Spleen (tissue), 11 donors: ENCODE measurements around the gene HYAL1. TPM values are rescaled to one million over a fixed set of nuclear protein-coding genes. Genes with fewer than 3 reads are reported as not detected.

Source experiments
- DNase-seq: peaks from one replicate; pipeline ENCODE4 v3.0.0-alpha.2; 2020
- H3K27ac ChIP-seq, 8 donors: fragments of 200-600 bp; sonication (generic) in 7 of 8; 1 replicate in 4 of 8; 2 replicates in 4 of 8; pipeline versions ENCODE4 v1.5.0 to v1.8.0; 2016 to 2021; ENCODE audit warnings: inconsistent platforms in 4 of 8, mild to moderate bottlenecking in 4 of 8, moderate library complexity in 1 of 8
- H3K27me3 ChIP-seq, 7 donors: fragments of 200-600 bp; sonication (generic) in 6 of 7; replicated peaks in 1 of 7; 1 replicate in 4 of 7; 2 replicates in 3 of 7; pipeline versions ENCODE4 v1.5.0 to v1.8.0; 2016 to 2021; ENCODE audit warnings: inconsistent platforms in 3 of 7, mild to moderate bottlenecking in 1 of 7
- H3K36me3 ChIP-seq, 6 donors: fragments of 200-600 bp; sonication (generic) in 5 of 6; 1 replicate in 4 of 6; 2 replicates in 2 of 6; pipeline versions ENCODE4 v1.5.0 to v1.8.0; 2016 to 2021; ENCODE audit warnings: inconsistent platforms in 2 of 6
- H3K4me1 ChIP-seq, 6 donors: fragments of 200-600 bp; sonication (generic) in 5 of 6; 1 replicate in 3 of 6; 2 replicates in 3 of 6; pipeline versions ENCODE4 v1.5.0 to v1.8.0; 2016 to 2021; ENCODE audit warnings: inconsistent platforms in 3 of 6
- H3K4me3 ChIP-seq, 8 donors: fragments of 200-600 bp; sonication (generic) in 7 of 8; 1 replicate in 4 of 8; 2 replicates in 4 of 8; pipeline versions ENCODE4 v1.5.0 to v1.8.0; 2016 to 2021; ENCODE audit warnings: inconsistent platforms in 4 of 8, mild to moderate bottlenecking in 4 of 8, moderate library complexity in 2 of 8
- H3K9me3 ChIP-seq, 8 donors: fragments of 200-600 bp; sonication (generic) in 7 of 8; 1 replicate in 4 of 8; 2 replicates in 4 of 8; pipeline versions ENCODE4 v1.5.0 to v1.8.0; 2016 to 2021; ENCODE audit warnings: inconsistent platforms in 4 of 8
- CTCF ChIP-seq, 11 experiments: fragments of 200-600 bp in 7 of 11; fragments of 450-650 bp in 4 of 11; sonication (generic) in 4 of 11; IDR thresholded peaks in 8 of 11; conservative IDR thresholded peaks in 3 of 11; 1 replicate in 7 of 11; 2 replicates in 4 of 11; pipeline versions ENCODE4 v1.4.0 to v1.8.0; 2016 to 2021; ENCODE audit warnings: antibody characterized with exemption in 11 of 11, inconsistent platforms in 4 of 11, mild to moderate bottlenecking in 1 of 11
- POLR2A ChIP-seq, 3 donors: fragments of 450-650 bp; IDR thresholded peaks; one replicate each; pipeline ENCODE4 v1.5.1; 2017; ENCODE audit warnings: antibody characterized with exemption in 3 of 3, mild to moderate bottlenecking in 1 of 3
- POLR2AphosphoS5 ChIP-seq, 3 donors: sonication (generic); formaldehyde crosslinking; IDR thresholded peaks; one replicate each; pipeline ENCODE4 v1.5.1; 2017; ENCODE audit warnings: antibody characterized with exemption in 3 of 3
- WGBS, 5 donors: extraction: QIAGEN DNeasy Blood & Tissue Kit in 3 of 5; methylation state at CpG; one replicate each; pipeline versions ENCODE4 v1.1.5 to v1.1.7; 2013 to 2018; 5-methylcytosine and 5-hydroxymethylcytosine counted together
- intact Hi-C: fragments of 100-400 bp; cut with DNase I; formaldehyde crosslinking; loops from one replicate; pipeline ENCODE4 v1.15.0; 2023; ENCODE audit warnings: low total_unique reads
- polyA plus RNA-seq, 3 donors: library from polyadenylated mRNA; stranded (reverse); fragments of 200-250 nt; gene quantifications; one replicate each; pipeline ENCODE4 v1.2.1, GENCODE V29; 2013
- total RNA-seq, 7 donors: library from RNA; depleted of rRNA in 3 of 7; stranded (reverse); fragments of >200 nt in 3 of 7; fragmentation: NEBNext Ultra II Directional in 4 of 7; extraction: Animal tissue kit (Norgen Biotek cat#: 25700) in 4 of 7; gene quantifications; one replicate each; pipeline versions ENCODE4 v1.1.0 to v1.2.1, GENCODE V29; 2016 to 2021
- donor health status: healthy with polysubstance abuse.
- donor health status: DM: no; HTN: no; CAD: no; lungs with moderate emphysema.
- donor health status: DM: no; HTN: no; CAD: no.
- donor health status: Bipolar disorder and iron deficiency.
- donor health status: healthy.
- donor health status: DM: no; HTN: no; CAD: no.
- donor health status: DM: yes; HTN: yes; CAD: no.

HYAL1 gene
- total and polyA plus RNA-seq, 10 donors, result 18.2 to 172 (median 97.8) TPM

- Histone ChIP-seq H3K4me1 (peaks cover 40 to 89% (median 69%) of the 10 kb centered on the region in 6 donors), H3K27me3 (no peaks in the 10 kb centered on the region), H3K9me3 (no peaks in the 10 kb centered on the region), H3K36me3 (no peaks in the 10 kb centered on the region), H3K4me3 (peak overlapping the region in 7 of 8 donors; percentile 55 to 86 (median 74)), H3K27ac (peak overlapping the region; percentile 92 to 99 (median 98))
- DNase-seq, result peak; percentile 88
- intact Hi-C loops, result no loop called here
- TF ChIP-seq POLR2A (IDR thresholded peaks at IDR 0.05) (no peak), POLR2AphosphoS5 (IDR thresholded peaks at IDR 0.05) (no peak), CTCF (IDR thresholded peaks at IDR 0.05 in 8 of 11, conservative IDR thresholded peaks at IDR 0.05 in 3 of 11) (no peak)
- 79 to 94% (median 88%) methylated on average over 5 to 9 of the region's 9 CpGs for WGBS, 5 donors
Measured at GRCh38 chr3:50341537-50341936, 38.2 kb upstream of the HYAL1 start.

GRCh38 chr3:50340448-50341329 lies 37.3 kb upstream of the HYAL1 start, which contains the start of gene RASSF1:
RASSF1 (minus strand) TSS chr3:50340836; CDS start chr3:50340805, 31 bp downstream.
- intact Hi-C loops, result no loop called here
- H3K27me3 ChIP-seq, result no peaks in the 10 kb centered on the region
- peak within 1 kb of the TSS; percentile 55 to 86 (median 70) for H3K4me3 ChIP-seq
- peaks cover 44 to 89% (median 70%) of the 10 kb centered on the region in 6 donors for H3K4me1 ChIP-seq
- 0 to 9% (median 2%) methylated on average over 51 to 85 of the region's 85 CpGs for WGBS, 5 donors
- H3K9me3 ChIP-seq, result no peaks in the 10 kb centered on the region
- peak; percentile 96 for DNase-seq
- peak within 1 kb of the TSS; percentile 92 to 99 (median 98) for H3K27ac ChIP-seq
- H3K36me3 ChIP-seq, result peaks cover 0 to 3% (median 0%) of the 10 kb centered on the region in 6 donors
- TF ChIP-seq POLR2AphosphoS5 (IDR thresholded peaks at IDR 0.05), result peak; percentile 72 to 83 (median 79)
- peak in 2 of 3 donors; percentile 40 to 64 for TF ChIP-seq POLR2A (IDR thresholded peaks at IDR 0.05)
- TF ChIP-seq CTCF (IDR thresholded peaks at IDR 0.05 in 8 of 11, conservative IDR thresholded peaks at IDR 0.05 in 3 of 11), result no peak

DNA sequence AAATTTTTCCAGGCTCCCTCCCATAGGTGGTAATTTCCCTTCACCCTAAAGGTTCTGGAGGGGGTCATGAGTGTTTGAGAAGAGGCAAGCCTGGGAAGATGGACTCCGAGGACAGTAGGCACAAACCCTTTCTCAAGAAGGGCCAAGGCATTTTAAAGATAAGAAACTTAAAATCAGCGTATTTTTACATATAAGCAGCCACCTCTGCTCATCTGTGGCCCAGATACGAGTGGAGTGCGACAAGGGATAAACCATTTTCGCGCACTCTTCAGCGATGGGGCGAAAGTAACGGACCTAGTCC lies 36.7 kb upstream of the HYAL1 start:
- DNase-seq, result no peak
- Histone ChIP-seq H3K4me3 (peak overlapping the region; percentile 55 to 86 (median 70)), H3K27ac (peak overlapping the region; percentile 92 to 99 (median 98)), H3K4me1 (peaks cover 44 to 89% (median 70%) of the 10 kb centered on the region in 6 donors), H3K36me3 (peaks cover 0 to 8% (median 0%) of the 10 kb centered on the region in 6 donors), H3K27me3 (no peaks in the 10 kb centered on the region), H3K9me3 (no peaks in the 10 kb centered on the region)
- intact Hi-C loops, result no loop called here
- TF ChIP-seq CTCF (IDR thresholded peaks at IDR 0.05 in 8 of 11, conservative IDR thresholded peaks at IDR 0.05 in 3 of 11) (no peak), POLR2A (IDR thresholded peaks at IDR 0.05) (no peak), POLR2AphosphoS5 (IDR thresholded peaks at IDR 0.05) (no peak)
- 9 to 19% (median 12%) methylated on average over 9 of the region's 9 CpGs for WGBS, 5 donors
